ENCODE results near the gene RHAG. TPM values are rescaled to one million over a fixed set of nuclear protein-coding genes. Genes with fewer than 3 reads are reported as not detected.

The RHAG gene
- total and polyA plus RNA-seq, 12 donors = 0.12 to 0.95 (median 0.41) TPM; not detected in 5

DNA sequence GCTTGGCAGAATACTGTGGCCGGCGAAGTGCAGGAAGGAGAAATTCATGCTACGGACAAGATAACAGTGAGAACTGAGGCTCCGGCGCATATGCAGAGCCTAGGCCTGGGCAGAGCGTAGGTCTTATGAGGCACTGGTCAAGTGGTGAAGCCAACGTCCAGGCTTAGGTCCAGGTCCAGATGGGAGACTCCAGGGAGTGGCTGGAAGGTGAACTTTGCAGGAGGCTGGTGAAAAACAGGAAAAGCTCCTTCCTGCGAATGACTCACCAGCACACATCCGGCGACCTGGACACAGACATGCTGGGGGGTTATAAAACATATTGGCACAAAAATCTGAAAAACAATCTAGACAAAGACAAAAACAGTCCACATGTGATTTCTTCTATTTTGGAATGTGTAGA lies 70.8 kb downstream of the RHAG start:
- ATAC-seq = peak in 6 of 8 donors; percentile 27 to 92 (median 66)
- WGBS, 2 donors = 63 to 69% methylated on average over 10 of the region's 10 CpGs
- TF ChIP-seq, protein P1, sequence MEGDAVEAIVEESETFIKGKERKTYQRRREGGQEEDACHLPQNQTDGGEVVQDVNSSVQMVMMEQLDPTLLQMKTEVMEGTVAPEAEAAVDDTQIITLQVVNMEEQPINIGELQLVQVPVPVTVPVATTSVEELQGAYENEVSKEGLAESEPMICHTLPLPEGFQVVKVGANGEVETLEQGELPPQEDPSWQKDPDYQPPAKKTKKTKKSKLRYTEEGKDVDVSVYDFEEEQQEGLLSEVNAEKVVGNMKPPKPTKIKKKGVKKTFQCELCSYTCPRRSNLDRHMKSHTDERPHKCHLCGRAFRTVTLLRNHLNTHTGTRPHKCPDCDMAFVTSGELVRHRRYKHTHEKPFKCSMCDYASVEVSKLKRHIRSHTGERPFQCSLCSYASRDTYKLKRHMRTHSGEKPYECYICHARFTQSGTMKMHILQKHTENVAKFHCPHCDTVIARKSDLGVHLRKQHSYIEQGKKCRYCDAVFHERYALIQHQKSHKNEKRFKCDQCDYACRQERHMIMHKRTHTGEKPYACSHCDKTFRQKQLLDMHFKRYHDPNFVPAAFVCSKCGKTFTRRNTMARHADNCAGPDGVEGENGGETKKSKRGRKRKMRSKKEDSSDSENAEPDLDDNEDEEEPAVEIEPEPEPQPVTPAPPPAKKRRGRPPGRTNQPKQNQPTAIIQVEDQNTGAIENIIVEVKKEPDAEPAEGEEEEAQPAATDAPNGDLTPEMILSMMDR (IDR thresholded peaks at IDR 0.05) = no peak

DNA sequence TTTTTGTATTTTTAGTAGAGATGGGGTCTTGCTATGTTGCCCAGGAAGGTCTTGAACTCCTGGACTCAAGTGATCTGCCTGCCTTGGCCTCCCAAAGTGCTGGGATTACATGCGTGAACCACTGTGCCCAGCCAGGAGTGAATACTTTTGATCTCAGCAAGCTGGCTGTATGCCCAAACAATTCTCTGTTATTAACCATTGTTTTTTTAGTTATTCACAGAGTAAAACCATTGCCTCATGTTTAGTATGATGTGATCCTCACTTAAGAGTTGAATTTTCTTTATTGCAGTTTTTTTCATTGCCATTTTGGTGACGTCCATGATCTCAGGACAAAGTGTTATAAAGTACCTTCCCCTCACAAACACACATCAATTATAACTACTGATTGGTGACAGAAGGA lies 71.4 kb downstream of the RHAG start:
- ATAC-seq = no peak
- H3K9me3 ChIP-seq = peaks cover 0 to 10% (median 0%) of the 10 kb centered on the region in 11 donors
- DNase-seq = no peak
- TF ChIP-seq, protein P1 (IDR thresholded peaks at IDR 0.05) = no peak
- H3K36me3 ChIP-seq = no peaks in the 10 kb centered on the region
- intact Hi-C loops (cut with DNase I) = no loop called here
- 38 to 47% methylated on average over 2 of the region's 2 CpGs for WGBS, 2 donors
- H3K4me3 ChIP-seq = no peak overlapping the region
- peaks cover 0 to 11% (median 5%) of the 10 kb centered on the region in 7 donors for H3K27me3 ChIP-seq
- H3K4me1 ChIP-seq = peaks cover 0 to 9% (median 0%) of the 10 kb centered on the region in 9 donors
- H3K27ac ChIP-seq = peak overlapping the region in 3 of 10 donors; percentile 19 to 32 (median 29)

More for the DNA sequence above, 70.8 kb downstream of the RHAG start:
- intact Hi-C loops (cut with DNase I) = no loop called here
- Histone ChIP-seq H3K36me3 (no peaks in the 10 kb centered on the region), H3K27ac (peak overlapping the region in 3 of 10 donors; percentile 29 to 42 (median 32)), H3K9me3 (peaks cover 0 to 10% (median 0%) of the 10 kb centered on the region in 11 donors), H3K4me1 (peaks cover 0 to 9% (median 0%) of the 10 kb centered on the region in 9 donors), H3K4me3 (no peak overlapping the region), H3K27me3 (peaks cover 0 to 11% (median 5%) of the 10 kb centered on the region in 7 donors)
- no peak for DNase-seq

DNA sequence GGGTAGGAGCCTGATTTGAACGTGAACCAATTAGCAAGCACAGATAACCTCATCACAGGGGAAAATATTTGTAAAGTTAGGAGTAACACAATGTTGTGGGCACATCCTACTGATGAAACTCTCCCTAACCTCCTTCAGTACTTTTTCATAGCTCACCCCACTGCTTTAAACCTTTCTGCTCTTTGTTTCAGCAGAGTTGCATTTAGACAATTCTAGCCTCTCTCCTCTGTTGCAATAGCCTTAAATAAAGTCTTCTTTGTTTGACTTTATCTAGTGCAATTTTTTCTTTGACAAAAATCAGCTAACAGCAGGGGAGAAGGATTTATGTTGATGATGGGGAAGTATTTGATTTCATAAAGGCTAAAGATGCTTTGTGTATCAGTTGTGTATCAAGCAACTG lies 72.1 kb downstream of the RHAG start:
- Histone ChIP-seq H3K4me1 (peaks cover 0 to 9% (median 0%) of the 10 kb centered on the region in 9 donors), H3K4me3 (no peak overlapping the region), H3K36me3 (no peaks in the 10 kb centered on the region), H3K27ac (no peak overlapping the region), H3K27me3 (peaks cover 0 to 11% (median 5%) of the 10 kb centered on the region in 7 donors), H3K9me3 (peaks cover 0 to 10% (median 0%) of the 10 kb centered on the region in 11 donors)
- ATAC-seq (no peak), DNase-seq (no peak)
- TF ChIP-seq, protein P1 (IDR thresholded peaks at IDR 0.05) = no peak
- intact Hi-C loops (cut with DNase I) = no loop called here
- 60 to 71% methylated on average over 1 of the region's 1 CpG for WGBS, 2 donors

DNA sequence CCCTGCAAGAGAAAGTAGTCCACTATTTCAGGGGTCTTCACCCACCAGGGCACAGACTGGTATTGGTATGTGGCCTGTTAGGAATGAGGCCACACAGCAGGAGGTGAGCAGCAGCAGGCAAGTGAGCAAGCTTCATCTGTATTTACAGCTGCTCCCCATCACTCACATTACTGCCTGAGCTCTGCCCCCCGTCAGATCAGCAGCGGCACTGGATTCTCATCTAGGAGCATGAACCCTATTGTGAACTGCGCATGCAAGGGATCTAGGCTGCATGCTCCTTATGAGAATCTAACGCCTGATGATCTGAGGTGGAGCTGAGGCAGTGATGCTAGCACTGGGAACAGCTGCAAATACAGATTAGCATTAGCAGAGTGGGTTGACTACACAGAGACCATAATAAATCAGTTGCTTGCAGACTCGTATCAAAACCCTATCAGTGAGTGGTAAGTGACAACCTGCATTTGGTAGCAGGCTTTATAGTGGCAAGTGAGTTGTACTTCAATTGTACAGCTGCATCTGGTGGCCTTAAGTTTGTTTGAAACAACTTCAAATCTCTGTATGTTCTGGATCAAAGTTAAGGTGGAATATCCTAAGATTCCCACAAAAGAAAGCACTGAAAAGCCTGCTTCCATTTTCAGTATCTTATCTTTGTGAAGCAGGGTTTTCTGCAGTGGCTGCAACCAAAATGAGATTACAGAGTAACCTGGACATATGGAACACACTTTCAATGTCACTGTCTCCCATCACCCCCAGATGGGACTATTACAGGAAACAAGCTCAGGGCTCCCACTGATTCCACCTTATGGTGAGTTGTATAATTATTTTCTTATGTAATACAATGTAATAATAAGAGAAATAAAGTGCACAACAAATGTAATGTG lies 73.4 kb downstream of the RHAG start:
- no peaks in the 10 kb centered on the region for H3K36me3 ChIP-seq
- no peak overlapping the region for H3K27ac ChIP-seq
- intact Hi-C loops (cut with DNase I) = no loop called here
- WGBS, 2 donors = 65% methylated on average over 5 of the region's 5 CpGs
- TF ChIP-seq, protein P1 (IDR thresholded peaks at IDR 0.05) = no peak
- H3K9me3 ChIP-seq = peaks cover 0 to 10% (median 0%) of the 10 kb centered on the region in 11 donors
- no peak overlapping the region for H3K4me3 ChIP-seq
- no peak for DNase-seq
- H3K27me3 ChIP-seq = peaks cover 0 to 11% (median 5%) of the 10 kb centered on the region in 7 donors
- no peak for ATAC-seq
- peaks cover 0 to 9% (median 0%) of the 10 kb centered on the region in 9 donors for H3K4me1 ChIP-seq
